GM19099 (cell line): Measurements from ENCODE around the gene CDKN3.
A peak's percentile ranks its signal among the peaks of the same experiment; 100 is the strongest.

ENCODE experiments used
- POLR2A ChIP-seq: IDR thresholded peaks from 3 replicates; pipeline ENCODE4 v1.6.1; 2011; ENCODE audit warnings: low read depth; ENCODE audit not compliant: insufficient read length; ENCODE audit errors: extremely low read depth

CDKN3 gene

GRCh38 chr14:54396493-54397335, at the start of gene CDKN3:
Gene CDKN3, plus strand, starts transcription at chr14:54397007. Its CDS starts 62 bp downstream, at chr14:54397069.
- peak; percentile 94 for TF ChIP-seq POLR2A

GRCh38 chr14:54347044-54347443, 49.8 kb upstream of the CDKN3 start:
- no peak for TF ChIP-seq POLR2A

GRCh38 chr14:54348001-54348611, 48.7 kb upstream of the CDKN3 start:
- no peak for TF ChIP-seq POLR2A

GRCh38 chr14:54348923-54349620, 47.7 kb upstream of the CDKN3 start:
- TF ChIP-seq POLR2A, result no peak

GRCh38 chr14:54349713-54350112, 47.1 kb upstream of the CDKN3 start:
- no peak for TF ChIP-seq POLR2A

- no peak for TF ChIP-seq POLR2A
These were observed 46.6 kb upstream of the CDKN3 start for GRCh38 chr14:54350203-54350602.

GRCh38 chr14:54353266-54353665, 43.5 kb upstream of the CDKN3 start:
- TF ChIP-seq POLR2A, result no peak

- TF ChIP-seq POLR2A, result no peak
These were observed 43.1 kb upstream of the CDKN3 start for GRCh38 chr14:54353694-54354093.

GRCh38 chr14:54354096-54354495, 42.7 kb upstream of the CDKN3 start:
- no peak for TF ChIP-seq POLR2A

GRCh38 chr14:54354968-54355641, 41.7 kb upstream of the CDKN3 start:
- no peak for TF ChIP-seq POLR2A

GRCh38 chr14:54355698-54356097, 41.1 kb upstream of the CDKN3 start:
- TF ChIP-seq POLR2A, result no peak

GRCh38 chr14:54356172-54356571, 40.6 kb upstream of the CDKN3 start:
- TF ChIP-seq POLR2A, result no peak

GRCh38 chr14:54360667-54361066, 36.1 kb upstream of the CDKN3 start:
- TF ChIP-seq POLR2A, result no peak

GRCh38 chr14:54362089-54362504, 34.7 kb upstream of the CDKN3 start:
- TF ChIP-seq POLR2A, result no peak
